Heart left ventricle (tissue), 13 donors: ENCODE measurements around the gene MEGF10.

Experiments used
- CTCF ChIP-seq, 12 donors: fragments of 200-600 bp; sonication (generic) in 4 of 12; IDR thresholded peaks; one replicate each; pipeline versions ENCODE4 v1.5.0 to v1.8.0; 2018 to 2022; ENCODE audit warnings: antibody characterized with exemption in 12 of 12, mild to moderate bottlenecking in 5 of 12
- POLR2A ChIP-seq, 2 donors: fragments of 450-650 bp; IDR thresholded peaks; one replicate each; pipeline ENCODE4 v1.6.1; 2017; ENCODE audit warnings: antibody characterized with exemption in 2 of 2, mild to moderate bottlenecking in 2 of 2, moderate library complexity in 2 of 2
- donor health status: ischemic (EF 13 %, LVEDD 7.1; RV severe dilation, severe dysfunction).
- donor health status: DM: no; HTN: yes; CAD: no.
- donor health status: DM: no; HTN: no; CAD: no.
- donor health status: ischemic (EF 25% LVEDD 6.9; RV normal size, moderate dysfunction).
- donor health status: ischemic (EF 25% LVEDD 5.7; RV mildly dilated, moderate dysfunction).
- donor health status: ischemic (EF 35%, LVEDD 5.7; RV mildly dilated, moderate dysfunction).
- donor health status: nonischemic (EF 11% LVEDD 7.7; RV severe dilation, severe dysfunction).
- donor health status: DM: yes; HTN: yes; CAD: no.
- donor health status: PGD.
- donor health status: ischemic (EF 29% LVEDD 5.4; RV normal size, mild dysfunction).
- donor health status: nonischemic (EF 23%, LVEDD 6.1; RV moderate dilation, normal function).

GRCh38 chr5:127280491-127281220 lies 9.9 kb upstream of the MEGF10 start:
- TF ChIP-seq CTCF (IDR thresholded peaks at IDR 0.05) (no peak), POLR2A (IDR thresholded peaks at IDR 0.05) (no peak)
